Measurements from ENCODE around the gene C1orf141.

C1orf141 gene

DNA sequence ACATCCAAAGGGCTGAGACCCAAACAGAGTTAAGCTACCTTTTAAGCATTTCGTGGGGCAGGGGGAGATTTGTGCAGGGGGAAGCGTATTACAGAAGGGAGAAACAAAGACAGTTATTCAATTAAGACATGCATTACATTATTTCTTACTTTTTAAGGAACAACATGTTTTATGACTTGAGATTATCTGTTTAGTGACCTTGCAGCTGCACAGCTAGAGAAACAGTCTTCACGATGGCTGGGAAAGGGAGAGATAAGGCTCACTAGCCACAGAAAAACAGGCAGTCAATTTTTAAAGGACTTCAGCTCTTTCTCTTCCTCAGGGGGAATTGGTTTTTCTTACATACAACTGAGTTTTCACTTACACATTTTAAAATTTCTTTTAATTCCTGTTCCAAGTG, 7.1 kb upstream of the C1orf141 start:
- peak; percentile 74 for DNase-seq

DNA sequence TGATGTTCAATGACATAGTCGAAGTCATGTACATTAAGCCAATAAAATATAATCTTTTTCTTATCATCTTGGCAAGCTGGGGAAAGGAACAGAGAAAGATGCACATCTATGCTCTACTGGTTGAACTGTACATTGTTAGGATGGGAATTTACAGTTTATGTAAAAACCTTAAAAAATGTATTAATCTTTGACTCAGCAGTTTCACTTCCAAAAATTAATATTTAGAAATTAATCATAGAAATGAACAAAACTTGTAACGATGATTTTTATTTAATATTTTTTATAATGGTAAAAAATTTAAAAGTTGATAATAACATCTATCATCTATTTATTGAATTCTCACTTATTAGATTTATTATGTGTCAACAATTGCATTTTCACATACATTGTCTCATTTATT, 5.7 kb upstream of the C1orf141 start:
- DNase-seq, result no peak

DNA sequence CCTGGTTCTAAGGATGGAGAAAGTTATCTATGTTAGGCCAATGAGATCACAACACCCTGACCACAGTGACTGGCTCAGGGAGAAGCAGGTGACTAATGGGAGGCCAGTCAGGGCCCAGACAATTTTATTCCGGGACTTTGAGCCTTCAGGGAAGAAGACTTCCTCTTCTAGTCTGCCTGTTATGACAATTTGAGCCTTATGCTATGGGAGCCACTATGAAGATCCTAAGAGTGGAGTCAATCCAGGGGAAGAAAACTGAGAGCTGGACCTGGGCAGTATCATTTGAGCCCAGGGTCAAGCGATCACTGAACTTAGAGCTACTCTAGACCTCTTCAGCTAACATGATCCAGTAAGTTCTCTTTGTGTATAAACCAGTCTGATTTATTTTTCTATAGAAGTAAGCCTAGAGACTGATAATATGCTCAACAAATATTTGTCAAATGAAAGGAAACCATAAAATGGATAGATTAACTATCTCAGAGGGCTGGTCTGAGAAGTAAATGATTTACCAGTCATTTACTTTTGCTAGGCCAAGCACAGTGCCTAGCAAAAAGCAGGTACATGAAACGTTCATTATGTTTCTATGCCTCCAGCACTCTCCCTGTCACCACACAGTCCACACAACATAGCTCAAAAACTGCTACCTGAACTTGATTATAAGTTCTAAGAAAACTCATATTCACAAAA, 4.2 kb upstream of the C1orf141 start:
- no peak for DNase-seq

GRCh38 chr1:67137307-67137753, 2.6 kb upstream of the C1orf141 start:
- DNase-seq, result peak; percentile 23

GRCh38 chr1:67135354-67135753, 584 bp upstream of the C1orf141 start:
- DNase-seq, result peak; percentile 52

DNA sequence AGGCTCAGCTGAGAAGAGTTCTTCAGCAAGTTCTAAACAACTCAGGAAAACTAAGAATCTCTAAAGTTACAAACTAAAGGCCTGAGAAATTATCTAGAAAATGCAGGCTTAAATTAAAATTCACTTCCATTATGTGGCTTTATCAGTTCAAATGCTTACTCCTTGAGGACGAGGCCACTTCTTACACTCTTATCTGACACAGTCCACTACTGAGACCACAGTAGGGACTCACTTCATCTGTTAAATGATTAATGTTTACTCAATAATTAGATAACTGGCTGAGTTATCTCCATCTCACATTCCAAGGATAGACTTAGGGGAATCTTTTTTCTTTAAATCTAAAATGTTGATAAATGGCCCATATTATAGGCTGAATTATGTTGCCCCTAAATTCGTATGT, 1.6 kb downstream of the C1orf141 start:
- peak; percentile 84 for DNase-seq

- no peak for DNase-seq
Observed at GRCh38 chr1:67130673-67131072, 4.1 kb downstream of the C1orf141 start.

DNA sequence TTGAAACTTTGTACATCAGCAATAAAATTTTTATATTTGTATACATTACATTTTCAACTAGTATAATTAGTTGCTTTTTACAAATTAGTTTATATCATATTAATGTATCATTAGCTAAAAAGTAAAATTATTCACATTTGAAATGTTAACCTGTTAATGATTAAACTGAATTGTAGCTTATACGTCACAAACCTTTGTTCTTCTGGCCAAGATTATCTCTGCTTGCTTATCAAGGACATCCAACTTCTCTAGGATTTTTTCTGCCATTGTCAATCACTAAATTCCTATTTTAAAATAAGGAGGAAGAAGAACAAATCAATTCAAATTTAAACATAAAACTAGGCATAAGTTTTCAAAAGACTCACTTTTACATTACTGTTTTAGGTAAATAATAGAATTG, 7.8 kb downstream of the C1orf141 start:
- DNase-seq, result no peak

- DNase-seq, result no peak
Observed at GRCh38 chr1:67126111-67126746, 8.5 kb downstream of the C1orf141 start.

GRCh38 chr1:67124455-67124854, 10.3 kb downstream of the C1orf141 start:
- DNase-seq, result no peak

DNA sequence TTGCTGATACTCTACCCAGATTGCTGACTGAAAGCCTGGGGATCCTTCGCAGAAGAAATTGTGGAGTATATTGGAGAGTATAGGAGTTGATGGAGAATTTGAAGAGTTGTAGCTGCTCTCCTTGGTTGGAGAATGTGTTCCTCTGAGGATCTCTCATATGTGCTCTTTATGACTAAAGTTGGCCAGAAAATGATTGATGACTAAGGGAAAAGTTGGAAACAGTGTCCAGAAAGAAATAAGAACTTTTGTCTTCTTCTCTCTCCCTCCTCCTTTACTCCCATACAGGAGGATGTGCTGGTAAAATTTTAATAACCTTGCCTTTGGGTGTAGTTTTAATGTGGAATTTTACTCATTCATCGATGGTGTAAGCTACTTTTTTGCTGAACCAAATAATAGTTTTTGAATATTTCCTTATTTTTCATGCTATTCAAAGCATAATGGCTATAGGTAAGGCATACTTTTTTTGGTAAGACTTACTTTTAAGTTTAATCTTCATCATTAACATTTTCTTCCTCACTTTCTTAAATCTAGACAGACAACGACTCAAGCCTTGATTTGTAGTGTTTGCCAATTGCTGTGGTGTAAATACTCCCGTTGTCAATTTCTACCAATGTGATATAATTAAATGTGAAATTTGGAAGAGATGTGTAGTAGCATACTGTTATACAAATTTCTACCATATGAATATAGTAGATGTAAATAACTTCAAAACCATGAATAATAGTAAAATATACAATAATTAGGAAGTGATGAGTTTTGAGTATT, 13.7 kb downstream of the C1orf141 start:
- no peak for DNase-seq

GRCh38 chr1:67118646-67119045, 16.1 kb downstream of the C1orf141 start:
- DNase-seq, result no peak

- DNase-seq, result no peak
Observed at GRCh38 chr1:67118191-67118590, 16.6 kb downstream of the C1orf141 start.

DNA sequence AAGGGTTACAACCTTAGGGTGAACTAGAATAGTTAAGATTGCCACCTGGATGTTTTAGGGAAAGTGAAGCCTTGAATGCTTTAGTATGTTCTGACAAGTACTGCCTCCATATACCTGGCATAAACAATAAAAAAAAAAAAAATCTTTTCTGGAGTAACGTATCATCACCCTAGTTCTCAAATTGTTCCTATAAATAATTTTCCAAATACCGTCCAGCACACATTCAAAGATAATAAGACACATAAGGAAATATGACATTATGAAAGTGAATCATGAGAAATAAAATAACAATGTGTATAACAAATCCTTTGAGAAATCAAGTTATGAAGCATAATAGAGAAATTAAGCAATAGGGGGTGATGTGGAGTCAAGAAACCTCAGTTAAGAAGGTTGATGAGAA, 20.6 kb downstream of the C1orf141 start:
- peak; percentile 26 for DNase-seq

- DNase-seq, result no peak
Observed at GRCh38 chr1:67110352-67110751, 24.4 kb downstream of the C1orf141 start.

GRCh38 chr1:67105508-67105907, 29.3 kb downstream of the C1orf141 start:
- no peak for DNase-seq

DNA sequence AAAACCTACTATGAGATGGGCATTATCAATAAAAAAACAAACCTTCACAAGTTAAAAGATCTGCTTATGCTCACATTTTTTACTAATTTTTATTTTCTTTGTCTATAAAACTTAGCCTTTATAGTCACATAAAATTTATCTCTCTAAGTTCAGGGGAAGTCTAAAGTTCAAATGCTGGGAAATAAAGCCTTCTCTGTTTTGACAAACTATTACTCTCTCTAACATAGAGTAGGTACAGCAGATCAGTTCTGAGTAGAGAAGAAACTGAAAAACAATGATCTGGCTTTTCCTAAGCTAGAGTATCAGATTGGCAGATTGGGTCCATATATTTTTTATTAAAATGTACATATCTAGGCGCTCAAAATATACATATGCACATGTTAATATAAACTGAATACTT, 31.2 kb downstream of the C1orf141 start:
- no peak for DNase-seq

GRCh38 chr1:67100833-67101232, 33.9 kb downstream of the C1orf141 start:
- DNase-seq, result no peak

DNA sequence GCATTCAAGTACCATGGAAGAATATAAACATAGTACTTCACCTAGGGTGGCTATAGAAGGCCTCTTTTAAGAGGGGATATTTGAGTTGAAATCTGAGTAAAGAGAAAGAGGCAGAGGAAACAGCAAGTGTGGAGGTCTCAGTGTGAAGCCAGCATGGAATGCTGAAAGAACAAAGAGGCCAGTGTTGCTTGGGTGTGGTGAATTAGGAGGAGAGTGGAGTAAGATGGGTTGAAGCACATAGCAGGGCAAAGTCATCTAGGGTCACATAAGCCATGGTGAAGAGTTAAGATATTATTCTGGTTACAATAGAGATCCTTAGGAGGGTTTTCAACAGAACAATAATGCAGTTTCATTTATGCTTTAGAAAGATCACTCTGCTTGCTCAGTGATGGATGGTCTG, 37.5 kb downstream of the C1orf141 start:
- no peak for DNase-seq

GRCh38 chr1:67094191-67094590, 40.6 kb downstream of the C1orf141 start:
- no peak for DNase-seq

- no peak for DNase-seq
Observed at GRCh38 chr1:67089685-67090208, 45.0 kb downstream of the C1orf141 start.

DNA sequence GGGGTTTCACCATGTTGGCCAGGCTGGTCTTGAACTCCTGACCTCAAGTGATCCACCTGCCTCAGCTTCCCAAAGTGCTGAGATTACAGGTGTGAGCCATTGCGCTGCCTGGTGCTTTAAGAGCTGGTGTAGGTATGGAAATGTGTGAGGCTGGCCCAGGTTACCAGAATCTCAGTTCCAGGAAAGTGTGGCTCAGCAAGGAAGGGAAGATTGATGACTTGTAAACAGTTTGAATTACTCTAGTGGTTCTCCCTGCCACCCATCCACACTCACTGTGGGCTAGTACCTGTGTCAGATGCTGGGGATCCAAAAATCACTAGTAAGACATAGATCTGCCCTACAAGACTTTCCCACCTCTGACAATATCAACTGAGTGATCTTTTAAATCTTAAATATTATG, 46.3 kb downstream of the C1orf141 start:
- DNase-seq, result no peak

GRCh38 chr1:67085326-67085725, 49.4 kb downstream of the C1orf141 start:
- no peak for DNase-seq

All from hematopoietic multipotent progenitor cell treated with erythropoietin and hydrocortisone succinate and interleukin-3 and kit ligand, for 6 days (in vitro differentiated cells).